HG03442 (cell line): ENCODE results near the gene NCOA7.
"Not testable (repeated sequence)": the region's sequence is repeated elsewhere in the genome, so short reads cannot be mapped to it uniquely, and the experiment has no call there.

ENCODE experiments used
- ATAC-seq: cut with Tn5 transposase; IDR thresholded peaks from one replicate; pipeline ENCODE4 v1.9.1; 2021; ENCODE audit warnings: mild to moderate bottlenecking, moderate library complexity; ENCODE audit not compliant: unreplicated experiment

NCOA7 gene

GRCh38 chr6:125963817-125964216 is 173.1 kb downstream of the NCOA7 start:
- no peak for ATAC-seq

GRCh38 chr6:125966569-125966968 is 175.8 kb downstream of the NCOA7 start:
- no peak for ATAC-seq

GRCh38 chr6:125968493-125968892 is 177.7 kb downstream of the NCOA7 start:
- ATAC-seq: no peak

GRCh38 chr6:125970760-125971159 is 180.0 kb downstream of the NCOA7 start:
- ATAC-seq: no peak

- ATAC-seq: not testable (repeated sequence)
Measured at GRCh38 chr6:125972478-125972877, 181.7 kb downstream of the NCOA7 start.

GRCh38 chr6:125974214-125974866 is 183.6 kb downstream of the NCOA7 start:
- ATAC-seq: peak; percentile 87

- no peak for ATAC-seq
Measured at GRCh38 chr6:125979101-125979500, 188.3 kb downstream of the NCOA7 start.
